ENCODE measurements around the gene TDO2.

DNA sequence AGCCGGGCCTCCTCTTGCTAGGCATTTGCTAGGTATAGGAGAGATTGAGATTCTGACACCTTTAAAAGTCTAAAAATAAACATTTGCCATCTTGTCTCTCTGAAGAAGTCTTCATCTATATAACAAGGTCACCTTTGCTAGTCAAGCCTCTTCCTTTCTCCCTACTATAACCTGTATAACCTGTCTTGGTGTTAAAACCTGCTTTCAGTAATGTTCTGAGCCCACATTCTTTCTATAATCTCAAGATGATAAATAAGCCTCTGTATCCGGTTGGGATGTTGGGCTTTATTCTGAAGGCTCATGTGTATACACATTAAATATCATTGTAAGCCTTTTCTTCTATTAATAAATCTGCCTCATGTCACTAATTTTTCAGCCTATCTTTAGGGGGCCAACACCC is 47.6 kb upstream of the TDO2 start:
- TF ChIP-seq, protein P1, sequence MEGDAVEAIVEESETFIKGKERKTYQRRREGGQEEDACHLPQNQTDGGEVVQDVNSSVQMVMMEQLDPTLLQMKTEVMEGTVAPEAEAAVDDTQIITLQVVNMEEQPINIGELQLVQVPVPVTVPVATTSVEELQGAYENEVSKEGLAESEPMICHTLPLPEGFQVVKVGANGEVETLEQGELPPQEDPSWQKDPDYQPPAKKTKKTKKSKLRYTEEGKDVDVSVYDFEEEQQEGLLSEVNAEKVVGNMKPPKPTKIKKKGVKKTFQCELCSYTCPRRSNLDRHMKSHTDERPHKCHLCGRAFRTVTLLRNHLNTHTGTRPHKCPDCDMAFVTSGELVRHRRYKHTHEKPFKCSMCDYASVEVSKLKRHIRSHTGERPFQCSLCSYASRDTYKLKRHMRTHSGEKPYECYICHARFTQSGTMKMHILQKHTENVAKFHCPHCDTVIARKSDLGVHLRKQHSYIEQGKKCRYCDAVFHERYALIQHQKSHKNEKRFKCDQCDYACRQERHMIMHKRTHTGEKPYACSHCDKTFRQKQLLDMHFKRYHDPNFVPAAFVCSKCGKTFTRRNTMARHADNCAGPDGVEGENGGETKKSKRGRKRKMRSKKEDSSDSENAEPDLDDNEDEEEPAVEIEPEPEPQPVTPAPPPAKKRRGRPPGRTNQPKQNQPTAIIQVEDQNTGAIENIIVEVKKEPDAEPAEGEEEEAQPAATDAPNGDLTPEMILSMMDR (conservative IDR thresholded peaks at IDR 0.05), result no peak
- no peak for TF ChIP-seq ZFX (IDR thresholded peaks at IDR 0.05)
